CD14-positive monocyte (primary cell): Measurements from ENCODE around the gene PRKCA. TPM values are rescaled to one million over a fixed set of nuclear protein-coding genes. Genes with fewer than 3 reads are reported as not detected.

Experiments used
- DNase-seq, 3 donors: peaks; one replicate each; pipeline ENCODE4 v3.0.0-alpha.2; 2011 to 2022
- H2AFZ ChIP-seq: 2 replicates; pipeline ENCODE4 v1.6.0; 2012; ENCODE audit warnings: mild to moderate bottlenecking, low read depth, low read length, inconsistent platforms; ENCODE audit not compliant: insufficient read depth, poor library complexity, severe bottlenecking
- H3K27ac ChIP-seq, 2 donors: 1 replicate in 1 of 2; 2 replicates in 1 of 2; pipeline ENCODE4 v1.5.1; 2012 to 2013; ENCODE audit warnings: low read length in 2 of 2, control low read depth in 1 of 2, inconsistent platforms in 1 of 2, low read depth in 1 of 2, mild to moderate bottlenecking in 1 of 2
- H3K27me3 ChIP-seq, 2 donors: one replicate each; pipeline versions ENCODE4 v1.6.0 to v1.6.1; 2011 to 2013; ENCODE audit warnings: low read length in 2 of 2; ENCODE audit not compliant: control insufficient read depth in 2 of 2, insufficient read depth in 2 of 2
- H3K36me3 ChIP-seq, 2 donors: replicated peaks in 1 of 2; 1 replicate in 1 of 2; 2 replicates in 1 of 2; pipeline versions ENCODE4 v1.5.1 to v1.6.1; 2012 to 2013; ENCODE audit warnings: low read length in 2 of 2, control low read depth in 1 of 2, inconsistent platforms in 1 of 2, mild to moderate bottlenecking in 1 of 2; ENCODE audit not compliant: insufficient read depth in 2 of 2, control insufficient read depth in 1 of 2
- H3K4me1 ChIP-seq, 2 donors: 1 replicate in 1 of 2; 2 replicates in 1 of 2; pipeline versions ENCODE4 v1.5.1 to v1.6.1; 2012 to 2013; ENCODE audit warnings: low read length in 2 of 2, control low read depth in 1 of 2, inconsistent platforms in 1 of 2, mild to moderate bottlenecking in 1 of 2, moderate library complexity in 1 of 2; ENCODE audit not compliant: insufficient read depth in 2 of 2, control insufficient read depth in 1 of 2
- H3K4me2 ChIP-seq: replicated peaks from 2 replicates; pipeline ENCODE3; 2012; ENCODE audit warnings: low read length, moderate library complexity, mild to moderate bottlenecking; ENCODE audit not compliant: poor library complexity, severe bottlenecking; ENCODE audit errors: extremely low read depth
- H3K4me3 ChIP-seq, 3 experiments: fragments of 200-600 bp in 1 of 3; sonication (generic) in 1 of 3; replicated peaks in 1 of 3; 1 replicate in 2 of 3; 2 replicates in 1 of 3; pipeline ENCODE4 v1.5.1; 2011 to 2013; ENCODE audit warnings: low read length in 3 of 3, mild to moderate bottlenecking in 3 of 3, control low read depth in 2 of 3, low read depth in 2 of 3, inconsistent platforms in 1 of 3, moderate library complexity in 1 of 3
- H3K79me2 ChIP-seq: 2 replicates; pipeline ENCODE4 v1.6.0; 2012; ENCODE audit warnings: mild to moderate bottlenecking, control low read depth, inconsistent platforms, low read length, moderate library complexity; ENCODE audit not compliant: insufficient read depth
- H3K9ac ChIP-seq: 2 replicates; pipeline ENCODE4 v1.6.0; 2017; ENCODE audit warnings: low read length, mild to moderate bottlenecking; ENCODE audit not compliant: insufficient read depth, poor library complexity, severe bottlenecking
- H3K9me3 ChIP-seq, 2 donors: replicated peaks in 1 of 2; 1 replicate in 1 of 2; 2 replicates in 1 of 2; pipeline versions ENCODE4 v1.5.1 to v1.6.1; 2012 to 2013; ENCODE audit warnings: low read length in 2 of 2, control low read depth in 1 of 2; ENCODE audit not compliant: control insufficient read depth in 1 of 2, insufficient read depth in 1 of 2
- H4K20me1 ChIP-seq: 2 replicates; pipeline ENCODE4 v1.6.0; 2012; ENCODE audit warnings: mild to moderate bottlenecking, low read length, control low read depth, moderate library complexity; ENCODE audit not compliant: insufficient read depth
- H3K27ac Mint-ChIP-seq, 7 donors: one replicate each; pipeline ENCODE4 v1.8.0; 2020; ENCODE audit warnings: mild to moderate bottlenecking in 7 of 7, mixed read lengths in 7 of 7, moderate library complexity in 6 of 7, inconsistent platforms in 2 of 7
- H3K27me3 Mint-ChIP-seq, 3 donors: one replicate each; pipeline ENCODE4 v1.8.0; 2021 to 2022; ENCODE audit warnings: low read depth in 3 of 3, mild to moderate bottlenecking in 3 of 3, mixed read lengths in 3 of 3, moderate library complexity in 3 of 3, inconsistent platforms in 1 of 3
- H3K36me3 Mint-ChIP-seq, 2 donors: one replicate each; pipeline ENCODE4 v1.8.0; 2020; ENCODE audit warnings: mixed read lengths in 2 of 2, inconsistent platforms in 1 of 2, mild to moderate bottlenecking in 1 of 2
- H3K4me1 Mint-ChIP-seq: one replicate; pipeline ENCODE4 v1.8.0; 2020; ENCODE audit warnings: mild to moderate bottlenecking, mixed read lengths
- H3K4me3 Mint-ChIP-seq, 2 donors: one replicate each; pipeline ENCODE4 v1.8.0; 2020; ENCODE audit warnings: mild to moderate bottlenecking in 2 of 2, mixed read lengths in 2 of 2, moderate library complexity in 1 of 2
- H3K9me3 Mint-ChIP-seq, 7 donors: one replicate each; pipeline ENCODE4 v1.8.0; 2020 to 2022; ENCODE audit warnings: mixed read lengths in 7 of 7, mild to moderate bottlenecking in 6 of 7, moderate library complexity in 6 of 7, inconsistent platforms in 2 of 7
- WGBS: methylation state at CpG from one replicate; pipeline ENCODE4 v1.1.5; 2013; ENCODE audit warnings: missing lambda C conversion rate; ENCODE audit not compliant: insufficient coverage; 5-methylcytosine and 5-hydroxymethylcytosine counted together
- intact Hi-C, 2 donors: fragments of 100-400 bp; cut with micrococcal nuclease; formaldehyde crosslinking; loops; one replicate each; pipeline versions ENCODE4 v1.15.0 to v1.15.1; 2023
- polyA plus RNA-seq, 3 donors: library from polyadenylated mRNA; depleted of rRNA in 1 of 3; unstranded in 2 of 3; stranded (reverse) in 1 of 3; fragments of 300-500 nt in 2 of 3; fragments of >200 nt in 1 of 3; fragmentation: Illumina TruSeq in 2 of 3; gene quantifications; 1 replicate in 2 of 3; 2 replicates in 1 of 3; pipeline ENCODE4 v1.2.3, GENCODE V29; 2012 to 2021
- TF ChIP-seq, protein P1 (sequence below): fragments of 200-600 bp; IDR thresholded peaks from one replicate; pipeline ENCODE4 v1.8.0; 2022; ENCODE audit warnings: antibody characterized with exemption, mild to moderate bottlenecking

Gene PRKCA
- polyA plus RNA-seq, 3 donors: 0.22 to 7.1 (median 0.30) TPM

DNA sequence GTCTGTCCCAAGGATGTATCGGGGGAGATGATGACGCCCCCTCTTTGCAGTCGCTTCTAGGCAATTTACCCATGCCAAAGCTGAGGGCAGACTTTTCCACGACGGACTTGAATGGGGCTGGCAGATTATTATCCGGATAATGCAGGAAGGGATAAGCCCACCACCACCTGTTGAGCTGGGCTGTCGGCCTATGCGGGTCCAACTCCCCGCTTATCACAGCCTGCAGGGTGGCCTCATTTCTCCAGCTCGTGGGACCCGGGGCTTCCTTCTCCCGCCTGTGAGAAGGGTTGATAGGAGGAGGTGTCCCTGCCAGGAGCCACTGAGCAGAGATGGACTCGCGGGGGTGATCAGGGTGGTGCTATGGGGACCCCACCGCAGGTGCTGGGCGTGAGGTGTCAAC lies 533.1 kb downstream of the PRKCA start:
- Mint-ChIP-seq H3K36me3 (no peaks in the 10 kb centered on the region), H3K9me3 (peaks cover 0 to 2% (median 0%) of the 10 kb centered on the region in 7 donors), H3K27me3 (peaks cover 38 to 54% (median 42%) of the 10 kb centered on the region in 3 donors), H3K27ac (no peak overlapping the region), H3K4me1 (peaks cover 2% of the 10 kb centered on the region), H3K4me3 (peak overlapping the region in 1 of 2 donors; percentile 8)
- Histone ChIP-seq H3K79me2 (no peaks in the 10 kb centered on the region), H3K4me3 (no peak overlapping the region), H2AFZ (no peak overlapping the region), H4K20me1 (no peaks in the 10 kb centered on the region), H3K27ac (no peak overlapping the region), H3K4me2 (no peak overlapping the region), H3K27me3 (peaks cover 8 to 36% of the 10 kb centered on the region in 2 donors), H3K9ac (no peak overlapping the region), H3K36me3 (no peaks in the 10 kb centered on the region), H3K9me3 (no peaks in the 10 kb centered on the region), H3K4me1 (no peaks in the 10 kb centered on the region)
- intact Hi-C loops: no loop called here
- 56% methylated on average over 5 of the region's 16 CpGs for WGBS
- TF ChIP-seq, protein P1, sequence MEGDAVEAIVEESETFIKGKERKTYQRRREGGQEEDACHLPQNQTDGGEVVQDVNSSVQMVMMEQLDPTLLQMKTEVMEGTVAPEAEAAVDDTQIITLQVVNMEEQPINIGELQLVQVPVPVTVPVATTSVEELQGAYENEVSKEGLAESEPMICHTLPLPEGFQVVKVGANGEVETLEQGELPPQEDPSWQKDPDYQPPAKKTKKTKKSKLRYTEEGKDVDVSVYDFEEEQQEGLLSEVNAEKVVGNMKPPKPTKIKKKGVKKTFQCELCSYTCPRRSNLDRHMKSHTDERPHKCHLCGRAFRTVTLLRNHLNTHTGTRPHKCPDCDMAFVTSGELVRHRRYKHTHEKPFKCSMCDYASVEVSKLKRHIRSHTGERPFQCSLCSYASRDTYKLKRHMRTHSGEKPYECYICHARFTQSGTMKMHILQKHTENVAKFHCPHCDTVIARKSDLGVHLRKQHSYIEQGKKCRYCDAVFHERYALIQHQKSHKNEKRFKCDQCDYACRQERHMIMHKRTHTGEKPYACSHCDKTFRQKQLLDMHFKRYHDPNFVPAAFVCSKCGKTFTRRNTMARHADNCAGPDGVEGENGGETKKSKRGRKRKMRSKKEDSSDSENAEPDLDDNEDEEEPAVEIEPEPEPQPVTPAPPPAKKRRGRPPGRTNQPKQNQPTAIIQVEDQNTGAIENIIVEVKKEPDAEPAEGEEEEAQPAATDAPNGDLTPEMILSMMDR: no peak
- no peak for DNase-seq

DNA sequence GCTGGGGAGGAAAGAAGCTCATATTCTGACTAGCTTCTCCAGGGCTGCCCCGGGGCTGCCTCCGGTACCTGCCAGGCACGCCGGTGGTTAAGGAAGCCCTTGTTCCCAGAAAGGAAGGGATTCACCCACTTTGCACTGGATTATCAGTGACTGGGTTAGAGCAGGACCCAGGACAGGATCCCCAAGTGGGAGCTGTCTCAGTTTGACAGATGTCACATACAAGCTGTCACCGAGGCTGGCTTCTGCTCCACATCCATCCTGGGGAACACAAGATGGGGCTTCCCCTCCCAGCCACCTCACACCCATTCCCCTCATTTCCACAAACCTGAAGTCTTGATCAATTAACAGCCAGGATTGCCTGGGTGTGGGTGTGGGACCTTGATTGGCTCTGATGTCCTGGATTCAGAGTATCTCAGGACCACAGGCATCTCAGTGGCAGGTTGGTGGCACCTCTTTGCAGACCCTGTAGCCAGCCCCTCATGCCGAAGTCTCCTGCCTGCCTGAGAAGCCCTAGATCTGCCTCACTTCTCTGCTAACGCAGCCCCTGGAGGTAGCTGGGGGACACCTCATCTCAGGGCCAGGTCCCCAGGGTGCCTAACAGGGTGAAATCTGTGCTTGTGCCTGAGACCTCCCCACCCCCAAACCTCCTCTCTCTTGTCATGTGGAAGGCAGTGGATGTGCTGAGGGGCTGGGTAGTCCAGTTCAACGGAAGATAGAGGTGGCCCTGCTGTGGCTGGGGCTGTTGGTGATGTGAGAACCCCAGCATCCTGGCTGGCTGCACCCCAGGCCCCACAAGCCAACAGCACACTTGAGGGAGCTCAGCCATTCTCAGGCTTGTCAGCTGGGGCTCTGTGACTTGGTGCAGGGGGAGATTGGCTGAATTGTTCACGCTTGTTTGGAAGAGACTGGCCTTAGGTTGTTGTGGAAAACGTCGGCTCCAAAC lies 533.9 kb downstream of the PRKCA start:
- no peak overlapping the region for H3K9ac ChIP-seq
- no peaks in the 10 kb centered on the region for H3K79me2 ChIP-seq
- TF ChIP-seq, protein P1: no peak
- no peaks in the 10 kb centered on the region for H3K9me3 ChIP-seq
- H3K4me3 ChIP-seq: no peak overlapping the region
- intact Hi-C loops: no loop called here
- Mint-ChIP-seq H3K4me1 (peaks cover 2% of the 10 kb centered on the region), H3K27ac (no peak overlapping the region), H3K27me3 (peaks cover 33 to 49% (median 43%) of the 10 kb centered on the region in 3 donors), H3K9me3 (no peaks in the 10 kb centered on the region), H3K36me3 (no peaks in the 10 kb centered on the region), H3K4me3 (peak overlapping the region in 1 of 2 donors; percentile 36)
- DNase-seq: no peak
- WGBS: 82% methylated on average over 9 of the region's 11 CpGs
- no peaks in the 10 kb centered on the region for H4K20me1 ChIP-seq
- H3K27ac ChIP-seq: no peak overlapping the region
- no peak overlapping the region for H3K4me2 ChIP-seq
- H3K36me3 ChIP-seq: no peaks in the 10 kb centered on the region
- H3K4me1 ChIP-seq: no peaks in the 10 kb centered on the region
- H2AFZ ChIP-seq: no peak overlapping the region
- H3K27me3 ChIP-seq: peaks cover 8 to 32% of the 10 kb centered on the region in 2 donors
